NCI-H1436 (cell line): ENCODE data around the gene ZNF670.
"Not testable (repeated sequence)": the region's sequence is repeated elsewhere in the genome, so short reads cannot be mapped to it uniquely, and the experiment has no call there.

Source experiments
- DNase-seq: peaks from one replicate; lab custom pipeline; 2025; lab: John Stamatoyannopoulos, UW

ZNF670 gene

DNA sequence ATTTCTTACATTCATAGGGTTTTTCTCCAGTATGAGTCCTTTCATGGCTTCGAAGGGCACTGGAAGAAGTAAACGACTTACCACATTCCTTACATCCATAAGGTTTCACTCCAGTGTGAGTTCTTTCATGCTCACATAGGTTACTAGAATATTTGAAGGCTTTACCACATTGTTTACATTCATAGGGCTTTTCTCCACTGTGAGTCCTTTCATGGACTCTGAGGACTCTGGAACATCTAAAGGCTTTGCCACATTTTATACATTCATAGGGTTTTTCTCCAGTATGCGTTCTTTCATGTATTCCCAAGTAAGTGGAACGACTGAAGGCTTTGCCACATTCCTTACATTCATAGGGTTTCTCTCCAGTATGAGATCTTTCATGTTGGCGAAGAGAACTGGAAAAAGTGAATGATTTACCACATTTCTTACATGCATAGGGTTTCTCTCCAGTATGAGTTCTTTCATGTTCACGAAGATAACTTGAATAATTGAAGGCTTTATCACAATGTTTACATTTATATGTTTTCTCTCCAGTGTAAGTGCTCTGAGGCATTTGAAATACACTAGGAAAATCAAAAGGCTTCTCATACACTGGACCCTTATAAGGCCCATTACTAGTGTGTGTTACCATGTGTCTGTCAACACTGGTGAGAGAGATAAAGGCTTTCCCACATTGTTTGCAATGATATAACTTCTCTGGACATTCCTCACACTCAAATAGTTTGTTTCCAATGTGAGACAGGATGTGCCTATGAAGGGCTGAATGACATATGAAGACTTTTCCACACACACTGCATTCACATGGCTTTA lies 40.9 kb downstream of the ZNF670 start:
- DNase-seq, result no peak

DNA sequence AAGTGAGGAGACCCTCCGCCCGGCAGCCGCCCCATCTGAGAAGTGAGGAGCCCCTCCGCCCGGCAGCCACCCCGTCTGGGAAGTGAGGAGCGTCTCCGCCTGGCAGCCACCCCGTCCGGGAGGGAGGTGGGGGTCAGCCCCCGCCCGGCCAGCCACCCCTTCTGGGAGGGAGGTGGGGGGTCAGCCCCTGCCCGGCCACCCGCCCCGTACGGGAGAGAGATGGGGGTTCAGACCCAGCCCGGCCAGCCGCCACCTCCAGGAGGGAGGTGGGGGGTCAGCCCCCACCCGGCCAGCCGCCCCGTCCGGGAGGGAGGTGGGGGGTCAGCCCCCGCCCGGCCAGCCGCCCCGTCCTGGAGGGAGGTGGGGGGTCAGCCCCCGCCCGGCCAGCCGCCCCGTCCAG lies 46.3 kb downstream of the ZNF670 start:
- DNase-seq, result not testable (repeated sequence)
